GM21447 (cell line): ENCODE results near the gene HMCES.
"Not testable (repeated sequence)": the region's sequence is repeated elsewhere in the genome, so short reads cannot be mapped to it uniquely, and the experiment has no call there.

Experiments used
- ATAC-seq: cut with Tn5 transposase; IDR thresholded peaks from one replicate; pipeline ENCODE4 v1.9.1; 2021; ENCODE audit not compliant: unreplicated experiment

The HMCES gene

DNA sequence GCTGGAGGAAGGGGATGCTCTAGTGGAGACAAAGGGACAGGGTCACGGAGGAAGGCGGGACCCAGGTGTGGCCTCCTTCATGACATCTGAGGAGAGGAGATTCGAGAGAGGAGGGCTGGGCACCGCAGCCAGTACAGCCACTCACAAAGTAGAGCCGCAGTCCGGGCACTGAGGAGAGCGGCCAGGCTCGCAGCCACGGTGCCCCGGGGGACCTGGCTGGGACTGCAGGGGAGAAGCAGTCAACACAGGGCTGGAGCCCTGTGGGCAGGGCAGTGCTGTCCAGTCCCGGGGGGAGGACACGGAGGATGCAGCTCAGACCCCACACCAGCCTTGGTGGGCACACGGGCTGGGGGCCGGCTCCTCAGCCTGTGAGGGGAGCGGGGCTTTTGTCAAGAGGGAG, 40.3 kb downstream of the HMCES start:
- no peak for ATAC-seq

DNA sequence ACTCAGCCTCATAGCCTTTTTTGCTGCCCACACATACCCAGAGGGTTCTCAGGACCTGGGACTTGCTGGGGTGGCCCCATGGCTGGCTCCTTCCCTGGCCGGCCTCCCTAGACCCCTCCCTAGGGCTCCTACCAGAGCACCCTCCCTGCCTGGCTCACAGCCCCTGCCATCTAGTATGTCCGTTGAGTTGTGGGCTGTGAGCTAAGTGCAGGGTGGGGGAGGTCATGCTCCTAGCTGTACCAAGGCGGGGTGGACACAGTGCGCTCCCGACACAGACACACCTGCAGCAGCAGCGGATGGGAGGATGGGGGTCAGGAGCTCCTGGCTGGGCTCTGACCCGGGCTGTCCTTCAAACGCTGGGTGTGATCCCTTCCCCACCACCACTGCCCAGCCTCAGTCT, 41.6 kb downstream of the HMCES start:
- no peak for ATAC-seq

DNA sequence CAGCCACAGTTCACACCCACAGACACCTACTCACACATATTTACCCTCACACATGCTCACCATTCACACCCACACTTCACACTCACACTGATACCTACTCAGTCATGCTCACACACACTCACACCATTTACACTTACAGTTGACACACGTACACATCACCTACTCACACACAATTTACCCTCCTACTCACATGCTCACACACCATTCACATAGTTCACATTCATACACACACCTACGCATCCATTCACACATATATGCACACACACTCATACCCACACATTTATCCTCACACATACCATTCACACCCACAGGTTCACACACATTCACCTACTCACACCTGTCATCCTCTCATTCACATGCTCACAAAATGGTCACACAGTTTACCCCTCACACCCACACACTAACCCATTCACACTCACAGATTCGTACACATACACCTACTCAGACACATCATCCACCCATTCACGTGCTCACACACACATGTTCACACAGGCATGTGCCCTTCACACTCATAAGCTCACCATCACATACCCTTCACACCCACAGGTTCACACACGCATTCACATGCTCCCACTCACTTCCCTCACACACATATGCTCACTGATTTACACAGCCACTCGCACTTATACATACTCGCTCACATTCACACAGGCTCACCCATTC, 42.3 kb downstream of the HMCES start:
- ATAC-seq = no peak

DNA sequence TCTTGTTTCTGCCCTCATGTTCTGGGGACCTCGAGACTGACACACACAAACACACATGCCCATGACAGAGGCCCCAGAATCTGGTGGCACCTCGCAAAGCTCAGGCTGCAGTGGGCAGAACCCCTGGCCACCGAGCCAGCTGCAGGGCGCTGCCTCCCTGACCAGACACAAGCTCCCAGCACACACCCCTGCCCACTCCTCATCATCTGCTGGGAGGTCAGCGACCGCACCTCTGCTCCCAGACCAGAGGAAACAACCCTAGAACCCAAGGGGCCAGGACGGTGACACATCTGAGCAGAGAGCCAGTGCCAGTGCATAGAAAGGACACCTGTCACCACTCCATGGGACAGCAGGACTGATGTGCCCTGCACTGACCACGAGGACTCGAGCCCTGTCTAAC, 43.2 kb downstream of the HMCES start:
- ATAC-seq = no peak

DNA sequence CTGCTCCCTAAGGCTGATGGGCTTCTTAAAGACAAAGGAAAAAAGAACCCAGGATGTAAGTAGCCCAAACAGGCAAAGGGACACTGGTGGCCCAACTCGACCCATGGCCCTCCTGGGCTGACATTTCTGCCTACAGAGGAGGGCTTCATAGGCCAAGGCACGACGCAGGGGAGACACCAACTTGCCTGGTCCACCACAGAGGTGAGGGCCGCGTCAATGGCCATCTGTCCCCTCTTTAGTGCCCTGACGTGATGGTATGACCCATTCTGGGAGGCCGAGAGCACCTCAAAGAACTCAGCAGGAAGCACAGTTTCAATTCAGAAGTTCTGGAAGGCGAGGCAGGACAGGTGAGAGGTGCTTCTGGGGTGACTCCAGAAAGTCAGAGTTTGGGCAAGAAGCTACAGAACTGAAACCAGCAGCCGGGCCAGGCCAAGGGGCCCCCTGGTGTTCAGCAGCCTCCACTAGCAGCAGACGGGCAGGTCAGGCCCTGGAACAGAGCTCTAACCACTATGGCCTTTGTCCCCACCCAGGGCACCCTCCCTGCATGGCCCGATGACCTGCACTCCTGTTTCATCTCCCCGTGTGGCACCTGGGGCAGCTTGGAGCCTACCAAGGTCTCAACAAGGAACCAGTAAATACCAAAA, 45.1 kb downstream of the HMCES start:
- ATAC-seq = no peak

DNA sequence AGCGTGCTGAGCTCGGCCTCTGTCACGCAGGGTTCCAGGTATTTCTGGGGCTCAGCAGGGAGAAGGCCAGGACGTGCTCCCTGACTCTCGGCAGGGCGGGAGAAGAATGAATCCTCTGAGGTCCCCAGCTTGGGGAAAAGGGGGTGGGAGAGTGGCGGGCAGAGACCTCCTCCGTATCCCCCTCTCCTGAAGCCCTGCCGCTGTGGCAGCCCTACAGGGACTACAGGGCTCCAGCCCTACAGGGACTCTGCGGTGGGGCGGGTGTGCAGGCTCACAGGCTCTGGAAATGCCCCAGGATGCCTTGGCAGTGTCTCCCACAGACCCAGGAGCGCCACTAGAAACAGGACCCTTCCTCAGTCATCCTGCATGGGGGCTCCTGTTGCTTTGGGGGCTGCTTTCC, 46.2 kb downstream of the HMCES start:
- no peak for ATAC-seq

DNA sequence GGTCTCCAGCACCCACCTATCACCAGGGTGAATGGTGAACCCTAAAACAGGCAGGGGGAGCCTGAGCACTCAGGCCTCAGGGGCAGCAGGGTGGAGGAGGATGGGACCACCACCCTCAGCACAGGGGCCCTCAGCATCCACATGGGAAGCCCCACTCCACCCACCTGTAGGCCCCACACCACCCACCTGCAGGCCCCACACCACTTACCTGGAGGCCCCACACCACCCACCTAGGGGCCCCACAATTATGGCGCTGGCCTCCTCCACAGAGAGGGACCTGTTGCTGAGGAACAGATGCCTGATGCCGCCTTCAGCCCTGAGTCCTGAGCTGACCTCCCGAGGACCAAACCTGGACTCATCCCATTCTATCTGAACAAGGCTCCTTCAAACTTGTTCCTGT, 46.7 kb downstream of the HMCES start:
- ATAC-seq = no peak

DNA sequence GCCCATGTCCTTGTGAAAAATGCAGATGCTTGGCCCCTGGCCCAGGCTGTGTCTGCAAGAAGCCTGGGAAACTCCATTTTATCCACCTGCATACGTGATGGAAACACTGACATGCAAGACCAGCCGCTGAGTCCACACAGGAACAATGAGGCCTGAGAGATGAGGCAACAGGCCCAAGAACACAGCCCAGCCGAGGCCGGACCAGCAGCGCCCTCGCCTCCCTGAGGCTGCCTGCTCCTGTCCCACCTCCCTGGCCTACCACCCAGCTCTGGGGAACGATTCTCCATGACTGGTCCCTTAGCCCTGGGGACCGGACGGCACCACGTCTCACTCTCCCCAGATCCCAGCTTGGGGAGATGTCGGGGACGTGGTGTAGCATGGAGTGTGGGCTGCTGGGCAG, 47.5 kb downstream of the HMCES start:
- ATAC-seq = no peak

DNA sequence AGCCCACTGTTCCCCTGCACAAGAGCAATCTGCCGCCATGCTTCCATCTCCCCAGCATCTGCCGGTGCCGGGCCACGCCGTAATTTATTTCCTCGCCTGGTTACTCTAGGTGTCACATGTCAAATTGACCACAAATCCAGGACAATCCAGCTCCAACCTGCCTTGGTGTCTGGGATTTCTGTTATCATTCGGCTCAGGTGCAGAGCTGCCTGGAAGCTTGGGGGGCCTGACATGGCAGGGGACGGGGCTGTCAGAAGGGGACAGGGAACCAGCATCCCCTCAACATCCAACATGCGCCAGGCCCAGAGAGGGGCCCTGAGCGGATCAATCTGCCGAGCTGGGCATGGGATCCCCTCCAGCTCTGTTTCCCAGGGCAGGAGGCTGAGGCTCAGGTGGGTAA, 47.9 kb downstream of the HMCES start:
- no peak for ATAC-seq

DNA sequence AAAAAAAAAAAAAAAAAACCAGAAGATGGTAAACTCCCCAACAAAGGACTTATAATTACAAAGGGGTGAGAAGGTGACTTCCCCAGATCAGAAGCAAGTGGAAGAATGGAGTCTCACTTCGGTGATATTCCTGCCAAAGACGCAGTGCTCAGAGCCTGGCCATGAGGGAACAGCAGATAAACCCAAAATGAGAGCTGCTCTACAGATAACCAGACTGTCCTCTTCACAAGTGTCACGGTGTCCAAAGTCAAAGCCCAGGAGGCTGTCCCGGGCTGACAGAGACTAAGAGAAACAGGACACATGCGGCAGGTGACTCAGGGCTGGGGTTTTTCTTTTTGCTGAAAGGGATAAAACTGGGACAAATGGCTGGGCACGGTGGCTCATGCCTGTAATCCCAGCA, 48.8 kb downstream of the HMCES start:
- ATAC-seq = no peak

DNA sequence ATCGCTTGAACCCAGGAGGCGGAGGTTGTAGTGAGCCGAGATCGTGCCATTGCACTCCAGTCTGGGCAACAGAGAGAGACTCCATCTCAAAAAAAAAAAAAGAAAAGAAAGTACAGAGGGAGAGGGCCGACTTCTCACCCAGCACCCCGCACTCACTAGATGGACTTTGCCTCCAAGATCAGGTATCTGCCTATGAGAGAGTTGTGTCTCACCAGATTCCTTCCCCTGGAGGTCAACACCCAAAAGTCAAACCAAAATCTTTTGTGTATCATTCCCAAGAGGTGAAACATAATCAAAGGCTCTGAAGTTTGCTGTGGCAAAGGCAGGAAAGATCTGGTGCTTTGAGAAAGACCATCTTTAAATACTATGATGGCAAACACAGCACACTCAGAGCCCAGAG, 51.2 kb downstream of the HMCES start:
- no peak for ATAC-seq

DNA sequence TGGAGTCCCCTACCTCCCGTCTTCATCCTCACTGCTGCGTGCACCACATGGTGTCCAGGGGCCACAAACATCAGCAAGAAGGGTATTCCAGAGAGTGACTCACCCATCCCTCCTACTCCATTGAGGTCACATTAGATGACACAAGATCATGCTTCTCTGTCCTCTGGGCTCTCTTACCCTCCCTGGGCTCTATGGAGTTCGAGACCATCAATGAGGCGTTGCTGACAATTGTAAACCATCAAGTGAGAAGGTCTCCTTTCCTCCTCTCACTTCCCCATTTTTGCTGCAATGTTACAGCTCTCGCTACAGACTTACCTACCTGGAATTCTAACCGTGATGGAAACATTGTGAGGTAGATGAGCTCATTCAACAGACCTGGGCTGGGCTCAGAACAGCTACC, 51.7 kb downstream of the HMCES start:
- no peak for ATAC-seq

DNA sequence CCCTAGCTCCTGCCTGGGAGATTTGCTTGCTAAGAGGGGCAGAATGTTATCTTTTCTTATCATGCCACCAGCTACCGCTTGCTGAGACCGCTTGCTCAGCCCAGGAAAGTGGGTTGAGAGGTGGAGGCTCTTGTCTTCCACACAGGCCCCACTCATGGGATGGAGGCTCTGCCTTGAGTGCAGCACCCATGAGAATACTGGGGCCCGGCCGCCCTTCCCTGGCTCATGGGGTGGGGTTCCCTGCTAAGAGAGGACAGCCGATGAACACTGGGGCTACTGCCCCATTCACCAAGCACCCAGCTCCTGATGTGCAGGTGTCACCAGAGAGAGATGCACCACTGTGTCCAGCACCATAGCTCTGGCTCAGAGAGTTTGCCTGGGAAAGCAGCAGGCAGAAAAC, 55.2 kb downstream of the HMCES start:
- no peak for ATAC-seq

DNA sequence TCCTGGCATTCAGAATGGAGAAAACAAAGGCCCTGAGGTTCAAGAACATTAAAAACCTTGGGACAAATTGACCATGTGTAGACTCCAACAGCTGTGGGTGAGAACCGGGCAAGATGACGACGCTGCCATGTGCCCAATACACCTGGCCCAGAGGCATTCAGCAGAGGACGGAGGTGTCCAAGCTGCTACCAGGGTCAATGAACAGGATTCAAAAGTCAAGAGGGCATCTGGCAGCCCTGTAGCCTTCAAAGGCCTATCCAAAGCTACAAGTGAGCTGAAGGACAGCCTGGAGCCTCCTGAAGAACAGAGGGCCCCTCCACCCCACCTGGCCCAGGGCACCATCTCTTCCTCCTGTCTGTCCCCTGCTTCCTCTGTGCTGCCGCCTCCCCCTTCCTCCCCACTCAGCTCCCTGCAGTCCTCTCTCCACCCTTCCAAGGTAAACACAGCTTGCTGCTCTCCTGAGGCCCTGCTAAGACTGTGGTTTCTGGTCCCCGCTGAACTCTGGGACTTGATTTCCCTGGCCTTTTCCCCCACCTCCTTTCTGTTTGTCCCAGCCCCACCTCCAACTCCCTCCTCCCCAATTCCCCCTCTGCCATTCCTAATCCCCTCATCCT, 57.5 kb downstream of the HMCES start:
- no peak for ATAC-seq

DNA sequence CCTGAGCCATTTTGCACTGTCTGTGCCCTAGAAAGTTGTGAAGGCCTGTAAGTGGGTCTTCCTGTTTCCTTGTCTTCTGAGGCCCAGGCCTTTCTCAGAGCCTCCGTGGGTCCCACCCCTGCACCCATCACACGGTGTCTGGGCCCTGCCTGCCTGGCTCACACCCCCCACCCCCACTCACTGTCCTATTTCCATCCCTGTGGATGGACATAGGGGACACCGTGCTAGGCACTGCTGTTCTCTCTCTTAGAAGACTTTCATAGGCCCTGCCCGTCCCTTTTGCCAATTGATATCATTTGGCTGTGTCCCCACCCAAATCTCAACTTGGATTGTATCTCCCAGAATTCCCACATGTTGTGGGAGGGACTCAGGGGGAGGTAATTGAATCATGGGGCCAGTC, 59.0 kb downstream of the HMCES start:
- not testable (repeated sequence) for ATAC-seq

DNA sequence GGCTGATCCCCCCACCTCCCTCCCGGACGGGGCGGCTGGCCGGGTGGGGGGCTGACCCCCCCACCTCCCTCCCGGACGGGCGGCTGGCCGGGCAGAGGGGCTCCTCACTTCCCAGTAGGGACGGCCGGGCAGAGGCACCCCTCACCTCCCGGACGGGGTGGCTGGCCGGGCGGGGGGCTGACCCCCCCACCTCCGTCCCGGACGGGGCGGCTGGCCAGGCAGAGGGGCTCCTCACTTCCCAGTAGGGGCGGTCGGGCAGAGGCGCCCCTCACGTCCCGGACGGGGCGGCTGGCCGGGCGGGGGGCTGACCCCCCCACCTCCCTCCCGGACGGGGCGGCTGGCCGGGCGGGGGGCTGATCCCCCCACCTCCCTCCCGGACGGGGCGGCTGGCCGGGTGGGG, 60.5 kb downstream of the HMCES start:
- not testable (repeated sequence) for ATAC-seq

DNA sequence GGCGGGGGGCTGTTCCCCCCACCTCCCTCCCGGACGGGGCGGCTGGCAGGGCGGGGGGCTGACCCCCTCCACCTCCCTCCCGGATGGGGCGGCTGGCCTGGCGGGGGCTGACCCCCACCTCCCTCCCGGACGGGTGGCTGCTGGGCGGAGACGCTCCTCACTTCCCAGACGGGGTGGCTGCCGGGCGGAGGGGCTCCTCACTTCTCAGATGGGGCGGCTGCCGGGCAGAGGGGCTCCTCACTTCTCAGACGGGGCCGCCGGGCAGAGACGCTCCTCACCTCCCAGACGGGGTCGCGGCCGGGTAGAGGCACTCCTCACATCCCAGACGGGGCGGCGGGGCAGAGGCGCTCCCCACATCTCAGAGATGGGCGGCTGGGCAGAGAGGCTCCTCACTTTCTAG, 61.2 kb downstream of the HMCES start:
- ATAC-seq = not testable (repeated sequence)

DNA sequence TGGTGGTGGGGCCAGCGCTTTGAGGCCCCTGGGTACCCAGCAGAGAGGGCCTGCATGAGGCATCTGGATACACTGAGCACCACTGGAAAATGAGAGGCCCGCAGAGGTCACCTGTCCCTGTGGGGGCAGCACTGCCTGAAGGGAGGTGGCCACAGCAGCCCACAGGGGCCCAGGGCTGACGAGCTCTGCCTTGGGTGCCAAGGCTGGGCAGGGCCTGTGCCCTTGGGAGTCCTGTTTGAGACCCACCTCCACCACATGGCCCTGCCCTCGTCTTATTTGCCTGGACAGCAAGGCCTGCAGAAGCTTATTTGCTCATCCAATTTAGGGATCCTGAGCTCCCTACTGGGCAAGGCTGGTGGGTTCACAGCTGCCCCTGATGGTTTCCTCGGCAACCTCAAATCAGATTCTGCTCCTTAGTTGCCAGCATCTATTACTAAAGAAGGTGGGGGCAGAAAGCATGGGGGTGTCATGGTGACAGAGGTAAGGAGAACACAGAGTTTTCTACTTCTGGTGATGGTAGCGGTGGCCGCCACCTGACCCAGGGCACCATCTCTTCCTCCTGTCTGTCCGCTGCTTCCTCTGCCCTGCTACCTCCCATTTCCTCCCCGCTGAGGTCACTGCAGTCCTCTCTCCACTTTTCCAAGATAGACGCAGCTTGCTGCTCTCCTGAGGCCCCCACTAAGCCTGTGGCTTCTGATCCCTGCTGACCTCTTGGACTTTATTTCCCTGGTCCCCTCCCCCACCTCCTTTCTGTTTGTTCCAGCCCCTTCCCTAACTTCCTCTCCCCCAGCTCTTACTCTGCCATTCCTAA, 62.9 kb downstream of the HMCES start:
- ATAC-seq = no peak

DNA sequence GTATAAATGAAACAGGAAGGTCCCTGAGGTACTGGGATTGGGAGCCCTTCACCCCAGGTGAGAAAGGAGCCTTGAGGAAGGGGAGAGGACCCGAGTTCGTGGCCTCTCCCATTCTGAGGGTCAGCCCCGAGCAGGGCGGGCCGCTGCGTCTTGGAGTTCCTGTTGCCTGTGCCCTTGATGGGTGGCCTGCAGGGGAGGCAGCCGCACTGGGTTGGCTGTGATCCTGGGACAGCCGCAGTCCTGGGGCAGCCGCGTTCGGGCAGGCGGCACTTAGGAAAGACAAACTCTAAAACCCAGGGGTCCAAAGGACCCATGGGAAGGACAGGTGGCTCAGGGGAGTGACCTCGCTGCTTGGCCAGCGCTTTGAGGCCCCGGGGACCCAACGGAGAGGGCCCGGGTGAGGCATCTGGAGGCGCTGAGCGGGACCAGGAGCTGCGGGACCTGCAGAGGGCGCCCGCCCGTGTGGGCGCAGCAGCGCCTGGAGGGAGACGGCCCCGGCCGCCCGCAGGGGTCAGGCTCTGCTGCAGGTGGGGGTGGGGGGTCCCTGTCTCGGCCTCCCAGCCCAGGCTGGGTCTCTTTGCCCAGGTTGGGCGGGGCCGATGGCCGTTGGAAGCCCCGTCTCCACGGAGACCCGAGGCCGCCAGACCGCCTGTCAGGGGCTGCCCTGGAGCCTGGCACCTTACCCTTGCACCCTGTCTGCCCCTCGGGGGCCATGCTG, 65.1 kb downstream of the HMCES start:
- ATAC-seq = no peak

DNA sequence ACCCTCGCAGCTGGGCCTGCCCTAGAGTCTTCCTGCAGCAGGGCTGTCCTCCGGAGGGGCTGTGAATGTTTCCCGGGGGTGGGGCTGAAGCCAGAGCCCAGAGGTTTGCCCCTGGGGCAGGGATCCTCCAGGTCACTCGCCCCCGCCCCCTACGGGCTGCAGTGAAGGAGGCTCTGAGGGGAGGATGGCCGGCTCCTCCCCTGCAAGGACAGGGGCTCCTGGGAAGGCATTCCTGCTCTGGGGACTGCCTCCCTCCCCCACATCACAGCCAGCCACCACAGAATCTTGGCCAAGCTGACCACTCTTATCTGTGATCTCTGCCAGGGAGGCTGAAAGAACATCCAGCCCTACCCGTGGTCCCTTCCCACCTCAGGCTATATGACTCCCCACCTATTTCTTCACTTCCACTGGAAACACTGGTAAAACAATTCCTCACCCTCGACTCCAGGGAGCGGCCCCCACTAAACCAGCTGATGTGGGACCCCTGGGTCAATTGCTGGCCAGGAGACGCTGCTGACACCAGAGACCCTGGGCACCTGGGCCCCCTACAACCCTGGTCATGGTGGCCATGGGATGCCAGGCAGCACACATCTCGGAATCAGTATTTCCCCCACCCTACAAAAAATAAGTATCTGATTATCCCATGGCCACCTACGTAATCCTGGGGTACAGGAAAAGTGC, 66.0 kb downstream of the HMCES start:
- ATAC-seq = no peak

DNA sequence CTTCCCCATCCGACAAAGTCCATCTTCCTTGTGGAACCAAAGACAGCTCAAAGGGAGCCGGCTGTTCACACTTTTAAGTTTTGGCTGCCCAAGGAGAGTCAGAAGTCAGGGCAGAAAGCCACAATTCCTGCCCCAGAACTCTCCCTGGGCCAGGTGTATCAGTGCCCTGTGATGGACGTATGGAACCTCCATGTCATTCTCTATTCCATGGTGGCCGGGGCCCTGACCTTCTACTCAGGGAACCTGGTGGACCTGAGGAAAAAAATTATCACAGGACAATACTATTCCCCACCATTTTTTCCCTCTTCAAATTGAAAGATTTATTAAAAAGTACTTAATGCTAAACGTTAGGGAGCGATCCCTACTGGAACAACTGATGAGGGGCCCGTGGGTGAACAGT, 66.6 kb downstream of the HMCES start:
- ATAC-seq = no peak
